HG03571 (cell line): Measurements from ENCODE around the gene HID1.
"Not testable (repeated sequence)": the region's sequence is repeated elsewhere in the genome, so short reads cannot be mapped to it uniquely, and the experiment has no call there.

Source experiments
- ATAC-seq: cut with Tn5 transposase; IDR thresholded peaks from one replicate; pipeline ENCODE4 v1.9.1; 2021; ENCODE audit not compliant: unreplicated experiment

The HID1 gene

GRCh38 chr17:75001915-75002843 is 29.6 kb upstream of the HID1 start:
- ATAC-seq: no peak

- ATAC-seq: no peak
Measured at GRCh38 chr17:74999523-74999922, 27.0 kb upstream of the HID1 start.

- ATAC-seq: no peak
Measured at GRCh38 chr17:74998783-74999182, 26.2 kb upstream of the HID1 start.

GRCh38 chr17:74995847-74996246 is 23.3 kb upstream of the HID1 start:
- ATAC-seq: no peak

GRCh38 chr17:74994440-74994839 is 21.9 kb upstream of the HID1 start:
- ATAC-seq: no peak

GRCh38 chr17:74992223-74992622 is 19.7 kb upstream of the HID1 start:
- no peak for ATAC-seq

GRCh38 chr17:74990581-74991105 is 18.1 kb upstream of the HID1 start:
- ATAC-seq: no peak

- no peak for ATAC-seq
Measured at GRCh38 chr17:74987909-74988711, 15.6 kb upstream of the HID1 start.

GRCh38 chr17:74987418-74987908 is 14.9 kb upstream of the HID1 start, which contains the start of gene CDR2L:
CDR2L (plus strand) TSS chr17:74987632; CDS start chr17:74988044, 412 bp downstream.
- ATAC-seq: peak; percentile 88

GRCh38 chr17:74986206-74986576 is 13.6 kb upstream of the HID1 start:
- ATAC-seq: no peak

GRCh38 chr17:74982663-74983313 is 10.2 kb upstream of the HID1 start:
- ATAC-seq: not testable (repeated sequence)

- no peak for ATAC-seq
Measured at GRCh38 chr17:74981979-74982662, 9.6 kb upstream of the HID1 start.

- no peak for ATAC-seq
Measured at GRCh38 chr17:74981318-74981978, 8.9 kb upstream of the HID1 start.

GRCh38 chr17:74979408-74980146 is 7.0 kb upstream of the HID1 start:
- no peak for ATAC-seq

- no peak for ATAC-seq
Measured at GRCh38 chr17:74978240-74978639, 5.7 kb upstream of the HID1 start.

GRCh38 chr17:74977802-74978201 is 5.2 kb upstream of the HID1 start:
- no peak for ATAC-seq

GRCh38 chr17:74975943-74976342 is 3.4 kb upstream of the HID1 start:
- no peak for ATAC-seq

- no peak for ATAC-seq
Measured at GRCh38 chr17:74972973-74973328, 392 bp upstream of the HID1 start.

GRCh38 chr17:74971842-74972106 is 785 bp downstream of the HID1 start:
- no peak for ATAC-seq
